Neural progenitor cell (in vitro differentiated cells): ENCODE data around the gene SLC6A3. TPM values are rescaled to one million over a fixed set of nuclear protein-coding genes. Genes with fewer than 3 reads are reported as not detected.

Source experiments
- DNase-seq: peaks from one replicate; pipeline ENCODE4 v3.0.0-alpha.2; 2016; ENCODE audit warnings: low spot score
- H2AFZ ChIP-seq: fragments of 200-600 bp; sonication (generic); replicated peaks from 2 replicates; pipeline ENCODE4 v1.6.1; 2016; ENCODE audit warnings: antibody characterized with exemption
- H3F3A ChIP-seq: fragments of 200-600 bp; sonication (generic); 2 replicates; pipeline ENCODE4 v1.6.1; 2016; ENCODE audit warnings: antibody characterized with exemption, low read depth
- H3K27ac ChIP-seq: fragments of 200-600 bp; sonication (generic); 2 replicates; pipeline ENCODE4 v1.5.1; 2016; ENCODE audit warnings: mild to moderate bottlenecking
- H3K27me3 ChIP-seq: fragments of 200-600 bp; sonication (generic); 2 replicates; pipeline ENCODE4 v1.6.1; 2016; ENCODE audit warnings: mild to moderate bottlenecking, moderate library complexity
- H3K36me3 ChIP-seq: fragments of 200-600 bp; sonication (generic); 2 replicates; pipeline ENCODE4 v1.5.1; 2016
- H3K4me1 ChIP-seq: fragments of 200-600 bp; sonication (generic); 2 replicates; pipeline ENCODE4 v1.6.1; 2016; ENCODE audit warnings: mixed run types
- H3K4me2 ChIP-seq: fragments of 200-600 bp; sonication (generic); 2 replicates; pipeline ENCODE4 v1.6.1; 2016
- H3K4me3 ChIP-seq: fragments of 200-600 bp; sonication (generic); 2 replicates; pipeline ENCODE4 v1.5.1; 2016
- H3K79me2 ChIP-seq: fragments of 200-600 bp; sonication (generic); 2 replicates; pipeline ENCODE4 v1.6.1; 2016; ENCODE audit warnings: low read depth
- H3K9ac ChIP-seq: fragments of 200-600 bp; sonication (generic); 2 replicates; pipeline ENCODE4 v1.6.1; 2016
- H3K9me3 ChIP-seq: fragments of 200-600 bp; sonication (generic); 2 replicates; pipeline ENCODE4 v1.5.1; 2016; ENCODE audit warnings: low read depth
- H4K20me1 ChIP-seq: fragments of 200-600 bp; sonication (generic); 2 replicates; pipeline ENCODE4 v1.6.1; 2016; ENCODE audit warnings: low read depth
- H3K27ac Mint-ChIP-seq: 3 replicates; pipeline ENCODE4 v1.8.0; 2021; ENCODE audit warnings: mixed read lengths
- H3K27me3 Mint-ChIP-seq: 2 replicates; pipeline ENCODE4 v1.8.0; 2022; ENCODE audit warnings: low read depth, mild to moderate bottlenecking, inconsistent platforms, moderate library complexity, mixed read lengths; ENCODE audit not compliant: insufficient read depth
- H3K36me3 Mint-ChIP-seq: 3 replicates; pipeline ENCODE4 v1.8.0; 2021; ENCODE audit warnings: mixed read lengths
- H3K4me1 Mint-ChIP-seq: 3 replicates; pipeline ENCODE4 v1.8.0; 2021; ENCODE audit warnings: mixed read lengths
- H3K4me3 Mint-ChIP-seq: 3 replicates; pipeline ENCODE4 v1.8.0; 2021; ENCODE audit warnings: mild to moderate bottlenecking, moderate library complexity, mixed read lengths
- H3K9me3 Mint-ChIP-seq: 3 replicates; pipeline ENCODE4 v1.8.0; 2020; ENCODE audit warnings: mixed read lengths
- EZH2 ChIP-seq: fragments of 200-600 bp; sonication (generic); IDR thresholded peaks from 2 replicates; pipeline ENCODE4 v1.6.1; 2017; ENCODE audit warnings: antibody characterized with exemption, mild to moderate bottlenecking, moderate library complexity
- EZH2phosphoT487 ChIP-seq: fragments of 200-600 bp; sonication (generic); IDR thresholded peaks from 2 replicates; pipeline ENCODE4 v1.6.1; 2017; ENCODE audit warnings: antibody characterized with exemption
- total RNA-seq: library from RNA; depleted of rRNA; stranded (reverse); fragments of >200 nt; gene quantifications from 2 replicates; pipeline ENCODE4 v1.2.3, GENCODE V29; 2015; ENCODE audit warnings: low replicate concordance
- TF ChIP-seq, protein P1 (sequence below): fragments of 200-600 bp; sonication (generic); IDR thresholded peaks from 2 replicates; pipeline ENCODE4 v1.5.1; 2017; ENCODE audit warnings: antibody characterized with exemption, mild to moderate bottlenecking

SLC6A3 gene
- total RNA-seq, 1 donor from 2014 or later: 0.32 TPM

DNA sequence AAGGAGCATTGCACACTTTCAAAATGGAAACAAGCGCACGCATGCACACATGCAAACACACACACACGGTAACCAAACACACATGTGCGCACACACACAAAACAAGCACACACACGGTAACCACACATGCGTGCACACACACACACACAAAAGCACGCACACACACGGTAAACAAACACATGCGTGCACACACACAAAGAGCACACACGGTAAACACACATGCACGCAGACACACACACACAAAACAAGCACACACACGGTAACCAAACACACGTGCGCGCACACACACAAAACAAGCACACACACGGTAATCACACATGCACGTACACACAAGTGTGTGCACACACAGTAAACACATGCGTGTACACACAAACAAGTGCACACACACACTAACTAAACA lies 19.3 kb upstream of the SLC6A3 start:
- H3K4me3 Mint-ChIP-seq: no peak overlapping the region
- H2AFZ ChIP-seq: no peak overlapping the region
- H3K9ac ChIP-seq: no peak overlapping the region
- no peaks in the 10 kb centered on the region for H3K4me1 ChIP-seq
- H3F3A ChIP-seq: peaks cover 28% of the 10 kb centered on the region
- no peaks in the 10 kb centered on the region for H3K9me3 ChIP-seq
- peaks cover 34% of the 10 kb centered on the region for H3K36me3 Mint-ChIP-seq
- H3K79me2 ChIP-seq: no peaks in the 10 kb centered on the region
- H3K4me3 ChIP-seq: no peak overlapping the region
- H3K9me3 Mint-ChIP-seq: peaks cover 9% of the 10 kb centered on the region
- no peaks in the 10 kb centered on the region for H4K20me1 ChIP-seq
- H3K27me3 ChIP-seq: no peaks in the 10 kb centered on the region
- H3K27me3 Mint-ChIP-seq: peaks cover 21% of the 10 kb centered on the region
- H3K36me3 ChIP-seq: no peaks in the 10 kb centered on the region
- no peak overlapping the region for H3K27ac Mint-ChIP-seq
- peaks cover 11% of the 10 kb centered on the region for H3K4me1 Mint-ChIP-seq
- H3K27ac ChIP-seq: no peak overlapping the region
- no peak for TF ChIP-seq EZH2
- TF ChIP-seq EZH2phosphoT487: no peak
- TF ChIP-seq, protein P1, sequence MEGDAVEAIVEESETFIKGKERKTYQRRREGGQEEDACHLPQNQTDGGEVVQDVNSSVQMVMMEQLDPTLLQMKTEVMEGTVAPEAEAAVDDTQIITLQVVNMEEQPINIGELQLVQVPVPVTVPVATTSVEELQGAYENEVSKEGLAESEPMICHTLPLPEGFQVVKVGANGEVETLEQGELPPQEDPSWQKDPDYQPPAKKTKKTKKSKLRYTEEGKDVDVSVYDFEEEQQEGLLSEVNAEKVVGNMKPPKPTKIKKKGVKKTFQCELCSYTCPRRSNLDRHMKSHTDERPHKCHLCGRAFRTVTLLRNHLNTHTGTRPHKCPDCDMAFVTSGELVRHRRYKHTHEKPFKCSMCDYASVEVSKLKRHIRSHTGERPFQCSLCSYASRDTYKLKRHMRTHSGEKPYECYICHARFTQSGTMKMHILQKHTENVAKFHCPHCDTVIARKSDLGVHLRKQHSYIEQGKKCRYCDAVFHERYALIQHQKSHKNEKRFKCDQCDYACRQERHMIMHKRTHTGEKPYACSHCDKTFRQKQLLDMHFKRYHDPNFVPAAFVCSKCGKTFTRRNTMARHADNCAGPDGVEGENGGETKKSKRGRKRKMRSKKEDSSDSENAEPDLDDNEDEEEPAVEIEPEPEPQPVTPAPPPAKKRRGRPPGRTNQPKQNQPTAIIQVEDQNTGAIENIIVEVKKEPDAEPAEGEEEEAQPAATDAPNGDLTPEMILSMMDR: no peak
- no peak for DNase-seq
- H3K4me2 ChIP-seq: no peak overlapping the region

DNA sequence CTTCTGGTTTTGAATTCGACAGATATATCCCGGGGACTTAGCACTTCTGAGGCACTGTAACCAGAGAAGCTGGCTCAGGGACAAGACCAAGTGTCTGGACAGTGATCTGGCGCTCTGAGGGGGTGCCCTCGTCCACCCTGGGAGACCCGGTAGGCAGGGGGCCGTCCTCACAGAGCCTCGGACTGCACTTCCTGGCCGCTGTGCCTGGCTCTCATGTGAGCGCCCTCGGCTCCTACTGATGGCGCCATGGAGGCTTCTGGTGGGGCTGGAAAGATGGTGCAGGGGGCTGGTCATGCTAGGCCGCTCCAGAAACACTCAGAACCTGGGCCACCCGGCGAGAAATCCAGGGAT lies 18.8 kb upstream of the SLC6A3 start:
- TF ChIP-seq, protein P1: no peak
- TF ChIP-seq EZH2phosphoT487: no peak
- TF ChIP-seq EZH2: no peak
- H4K20me1 ChIP-seq: no peaks in the 10 kb centered on the region
- peaks cover 34% of the 10 kb centered on the region for H3K36me3 Mint-ChIP-seq
- no peak overlapping the region for H3K27ac ChIP-seq
- H3K4me2 ChIP-seq: no peak overlapping the region
- no peaks in the 10 kb centered on the region for H3K36me3 ChIP-seq
- no peak overlapping the region for H3K27ac Mint-ChIP-seq
- peaks cover 10% of the 10 kb centered on the region for H3K4me1 Mint-ChIP-seq
- H3F3A ChIP-seq: peaks cover 32% of the 10 kb centered on the region
- H3K79me2 ChIP-seq: no peaks in the 10 kb centered on the region
- H3K27me3 ChIP-seq: no peaks in the 10 kb centered on the region
- H3K4me3 ChIP-seq: no peak overlapping the region
- H3K4me3 Mint-ChIP-seq: no peak overlapping the region
- peaks cover 9% of the 10 kb centered on the region for H3K9me3 Mint-ChIP-seq
- H3K4me1 ChIP-seq: no peaks in the 10 kb centered on the region
- H3K27me3 Mint-ChIP-seq: peaks cover 21% of the 10 kb centered on the region
- H3K9me3 ChIP-seq: no peaks in the 10 kb centered on the region
- no peak overlapping the region for H3K9ac ChIP-seq
- H2AFZ ChIP-seq: no peak overlapping the region
- no peak for DNase-seq

DNA sequence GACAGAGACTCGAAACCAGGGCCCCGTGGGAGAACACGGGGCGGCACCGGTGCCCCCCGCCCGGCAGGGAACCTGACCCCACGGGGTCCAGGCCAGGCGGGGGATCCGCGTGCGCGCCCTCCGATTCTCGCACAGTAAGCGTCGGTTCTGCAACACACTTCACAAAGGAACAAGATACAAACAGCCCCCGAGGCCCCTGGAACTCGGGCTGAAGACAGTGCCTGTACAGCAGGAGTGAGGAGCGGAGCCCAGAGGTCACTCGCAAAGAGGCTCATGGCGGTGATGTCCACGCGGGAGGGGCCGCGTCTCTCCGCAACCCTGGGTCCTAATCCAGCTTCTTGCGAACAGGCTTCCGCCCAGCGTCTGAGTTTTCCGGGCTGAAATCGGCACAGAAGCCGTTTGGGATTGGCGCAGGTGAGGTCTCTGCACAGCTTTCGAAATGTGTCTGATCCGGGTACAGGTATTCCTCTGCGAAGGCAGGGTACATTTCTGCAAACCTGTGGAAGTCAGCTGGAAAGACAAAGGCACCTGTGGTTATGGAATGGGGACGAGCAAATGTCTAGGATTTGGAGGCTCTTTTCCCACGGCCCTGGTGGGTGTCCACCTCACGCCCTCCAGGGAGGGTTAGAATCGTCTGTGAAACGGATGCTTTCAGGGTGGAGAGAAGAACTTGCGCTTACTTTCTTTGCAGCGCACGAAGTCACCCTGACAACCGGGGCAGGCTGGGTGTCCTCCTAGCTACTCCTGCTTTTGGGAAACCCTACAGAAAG lies 18.3 kb upstream of the SLC6A3 start:
- Histone ChIP-seq H3F3A (peaks cover 33% of the 10 kb centered on the region), H2AFZ (no peak overlapping the region), H3K36me3 (no peaks in the 10 kb centered on the region), H3K9me3 (no peaks in the 10 kb centered on the region), H3K9ac (no peak overlapping the region), H3K27me3 (no peaks in the 10 kb centered on the region), H4K20me1 (no peaks in the 10 kb centered on the region), H3K4me2 (no peak overlapping the region), H3K4me1 (no peaks in the 10 kb centered on the region), H3K27ac (no peak overlapping the region), H3K79me2 (no peaks in the 10 kb centered on the region), H3K4me3 (no peak overlapping the region)
- TF ChIP-seq EZH2 (no peak), EZH2phosphoT487 (no peak)
- TF ChIP-seq, protein P1: no peak
- peaks cover 22% of the 10 kb centered on the region for H3K27me3 Mint-ChIP-seq
- no peak overlapping the region for H3K27ac Mint-ChIP-seq
- peaks cover 10% of the 10 kb centered on the region for H3K4me1 Mint-ChIP-seq
- peaks cover 10% of the 10 kb centered on the region for H3K9me3 Mint-ChIP-seq
- H3K36me3 Mint-ChIP-seq: peaks cover 34% of the 10 kb centered on the region
- no peak for DNase-seq
- H3K4me3 Mint-ChIP-seq: no peak overlapping the region
